ENCODE results near the gene TFE3. TPM values are rescaled to one million over a fixed set of nuclear protein-coding genes. Genes with fewer than 3 reads are reported as not detected.

The TFE3 gene
- total RNA-seq, 1 experiment from 2014 or later, result 46.4 TPM

DNA sequence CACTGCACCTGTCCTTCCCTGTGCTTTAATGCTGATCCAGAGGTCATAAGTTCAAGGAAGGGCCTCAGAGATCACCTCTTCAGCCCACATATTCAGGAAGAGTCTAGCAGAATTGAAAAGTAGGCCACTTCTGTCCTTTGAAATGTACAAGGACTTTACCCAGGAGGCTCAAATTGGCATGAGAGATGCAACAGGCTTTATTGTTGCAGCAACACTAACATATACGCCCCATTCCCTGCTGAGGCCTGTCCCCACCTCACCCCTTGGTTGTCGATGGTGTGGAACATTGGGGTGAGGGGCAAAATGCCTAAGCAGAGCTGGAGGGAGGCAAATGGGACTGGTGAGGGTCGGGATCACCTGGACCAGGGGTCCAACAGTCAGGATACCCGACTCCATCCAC is 27.8 kb upstream of the TFE3 start:
- Mint-ChIP-seq H3K4me1 (peaks cover 11% of the 10 kb centered on the region), H3K36me3 (no peaks in the 10 kb centered on the region), H3K4me3 (no peak overlapping the region), H3K27ac (no peak overlapping the region), H3K9me3 (no peaks in the 10 kb centered on the region), H3K27me3 (ENCODE audit: low read depth) (no peaks in the 10 kb centered on the region)
- ATAC-seq (no peak), DNase-seq (ENCODE audit: low spot score) (no peak)
- TF ChIP-seq MYBL2 (CRISPR knock-in tag; IDR thresholded peaks at IDR 0.05) (no peak), RORB (CRISPR knock-in tag; IDR thresholded peaks at IDR 0.05) (no peak)
- TF ChIP-seq, protein P1, sequence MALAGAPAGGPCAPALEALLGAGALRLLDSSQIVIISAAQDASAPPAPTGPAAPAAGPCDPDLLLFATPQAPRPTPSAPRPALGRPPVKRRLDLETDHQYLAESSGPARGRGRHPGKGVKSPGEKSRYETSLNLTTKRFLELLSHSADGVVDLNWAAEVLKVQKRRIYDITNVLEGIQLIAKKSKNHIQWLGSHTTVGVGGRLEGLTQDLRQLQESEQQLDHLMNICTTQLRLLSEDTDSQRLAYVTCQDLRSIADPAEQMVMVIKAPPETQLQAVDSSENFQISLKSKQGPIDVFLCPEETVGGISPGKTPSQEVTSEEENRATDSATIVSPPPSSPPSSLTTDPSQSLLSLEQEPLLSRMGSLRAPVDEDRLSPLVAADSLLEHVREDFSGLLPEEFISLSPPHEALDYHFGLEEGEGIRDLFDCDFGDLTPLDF (CRISPR knock-in tag; IDR thresholded peaks at IDR 0.05), result no peak
- ChIA-PET POLR2A (interaction anchor here (0.6 kb wide), 1 partner anchor 917 kb away, joined by 4 read pairs; no protein-coding TSS in a partner anchor), CTCF (no interaction called here)

DNA sequence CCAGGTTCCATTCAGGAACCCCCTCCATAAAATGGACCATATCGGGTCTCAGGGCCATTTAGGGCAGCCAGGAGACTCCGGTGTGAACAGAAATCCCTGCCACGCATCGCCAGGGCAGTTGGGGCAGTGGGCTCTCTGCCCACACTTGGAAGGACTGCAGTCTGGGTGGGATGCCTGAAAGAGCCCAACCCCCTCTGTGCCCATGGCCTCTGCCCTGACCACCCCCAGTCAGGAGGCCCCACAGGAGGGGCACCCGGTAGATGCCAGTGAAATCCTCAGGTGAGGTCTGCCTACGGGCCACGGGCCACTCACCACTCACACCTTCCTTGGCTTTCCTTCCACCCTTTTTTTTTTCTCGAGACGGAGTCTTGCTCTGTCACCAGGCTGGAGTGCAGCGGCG is 25.9 kb upstream of the TFE3 start:
- CTCF ChIA-PET, result no interaction called here
- no peak overlapping the region for H3K4me3 Mint-ChIP-seq
- DNase-seq (ENCODE audit: low spot score) (no peak), ATAC-seq (no peak)
- H3K27ac Mint-ChIP-seq, result no peak overlapping the region
- H3K27me3 Mint-ChIP-seq (ENCODE audit: low read depth), result no peaks in the 10 kb centered on the region
- no peaks in the 10 kb centered on the region for H3K36me3 Mint-ChIP-seq
- H3K9me3 Mint-ChIP-seq, result no peaks in the 10 kb centered on the region
- TF ChIP-seq SOX15 (CRISPR knock-in tag; IDR thresholded peaks at IDR 0.05), result no peak
- no peak for TF ChIP-seq NFATC4 (CRISPR knock-in tag; IDR thresholded peaks at IDR 0.05)
- TF ChIP-seq, protein P2, sequence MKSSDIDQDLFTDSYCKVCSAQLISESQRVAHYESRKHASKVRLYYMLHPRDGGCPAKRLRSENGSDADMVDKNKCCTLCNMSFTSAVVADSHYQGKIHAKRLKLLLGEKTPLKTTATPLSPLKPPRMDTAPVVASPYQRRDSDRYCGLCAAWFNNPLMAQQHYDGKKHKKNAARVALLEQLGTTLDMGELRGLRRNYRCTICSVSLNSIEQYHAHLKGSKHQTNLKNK (CRISPR knock-in tag; IDR thresholded peaks at IDR 0.05), result no peak
- TF ChIP-seq KAT7 (CRISPR knock-in tag; IDR thresholded peaks at IDR 0.05; ENCODE audit: borderline replicate concordance), result no peak
- TF ChIP-seq, protein P3, sequence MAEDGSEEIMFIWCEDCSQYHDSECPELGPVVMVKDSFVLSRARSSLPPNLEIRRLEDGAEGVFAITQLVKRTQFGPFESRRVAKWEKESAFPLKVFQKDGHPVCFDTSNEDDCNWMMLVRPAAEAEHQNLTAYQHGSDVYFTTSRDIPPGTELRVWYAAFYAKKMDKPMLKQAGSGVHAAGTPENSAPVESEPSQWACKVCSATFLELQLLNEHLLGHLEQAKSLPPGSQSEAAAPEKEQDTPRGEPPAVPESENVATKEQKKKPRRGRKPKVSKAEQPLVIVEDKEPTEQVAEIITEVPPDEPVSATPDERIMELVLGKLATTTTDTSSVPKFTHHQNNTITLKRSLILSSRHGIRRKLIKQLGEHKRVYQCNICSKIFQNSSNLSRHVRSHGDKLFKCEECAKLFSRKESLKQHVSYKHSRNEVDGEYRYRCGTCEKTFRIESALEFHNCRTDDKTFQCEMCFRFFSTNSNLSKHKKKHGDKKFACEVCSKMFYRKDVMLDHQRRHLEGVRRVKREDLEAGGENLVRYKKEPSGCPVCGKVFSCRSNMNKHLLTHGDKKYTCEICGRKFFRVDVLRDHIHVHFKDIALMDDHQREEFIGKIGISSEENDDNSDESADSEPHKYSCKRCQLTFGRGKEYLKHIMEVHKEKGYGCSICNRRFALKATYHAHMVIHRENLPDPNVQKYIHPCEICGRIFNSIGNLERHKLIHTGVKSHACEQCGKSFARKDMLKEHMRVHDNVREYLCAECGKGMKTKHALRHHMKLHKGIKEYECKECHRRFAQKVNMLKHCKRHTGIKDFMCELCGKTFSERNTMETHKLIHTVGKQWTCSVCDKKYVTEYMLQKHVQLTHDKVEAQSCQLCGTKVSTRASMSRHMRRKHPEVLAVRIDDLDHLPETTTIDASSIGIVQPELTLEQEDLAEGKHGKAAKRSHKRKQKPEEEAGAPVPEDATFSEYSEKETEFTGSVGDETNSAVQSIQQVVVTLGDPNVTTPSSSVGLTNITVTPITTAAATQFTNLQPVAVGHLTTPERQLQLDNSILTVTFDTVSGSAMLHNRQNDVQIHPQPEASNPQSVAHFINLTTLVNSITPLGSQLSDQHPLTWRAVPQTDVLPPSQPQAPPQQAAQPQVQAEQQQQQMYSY (CRISPR knock-in tag; IDR thresholded peaks at IDR 0.05), result no peak
- POLR2A ChIA-PET, result no interaction called here
- peaks cover 11% of the 10 kb centered on the region for H3K4me1 Mint-ChIP-seq

- H3K4me1 Mint-ChIP-seq, result peaks cover 6% of the 10 kb centered on the region; the same call in 1 of the 2 replicates
- no peaks in the 10 kb centered on the region for H3K27me3 Mint-ChIP-seq (ENCODE audit: low read depth)
- CTCF ChIA-PET, result no interaction called here
- H3K36me3 Mint-ChIP-seq, result no peaks in the 10 kb centered on the region
- H3K9me3 Mint-ChIP-seq, result no peaks in the 10 kb centered on the region
- ATAC-seq, result no peak
- TF ChIP-seq, protein P4, sequence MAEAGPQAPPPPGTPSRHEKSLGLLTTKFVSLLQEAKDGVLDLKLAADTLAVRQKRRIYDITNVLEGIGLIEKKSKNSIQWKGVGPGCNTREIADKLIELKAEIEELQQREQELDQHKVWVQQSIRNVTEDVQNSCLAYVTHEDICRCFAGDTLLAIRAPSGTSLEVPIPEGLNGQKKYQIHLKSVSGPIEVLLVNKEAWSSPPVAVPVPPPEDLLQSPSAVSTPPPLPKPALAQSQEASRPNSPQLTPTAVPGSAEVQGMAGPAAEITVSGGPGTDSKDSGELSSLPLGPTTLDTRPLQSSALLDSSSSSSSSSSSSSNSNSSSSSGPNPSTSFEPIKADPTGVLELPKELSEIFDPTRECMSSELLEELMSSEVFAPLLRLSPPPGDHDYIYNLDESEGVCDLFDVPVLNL (CRISPR knock-in tag; IDR thresholded peaks at IDR 0.05; ENCODE audit: borderline replicate concordance, low read depth), result no peak
- no peak for TF ChIP-seq ZNF423 (CRISPR knock-in tag; IDR thresholded peaks at IDR 0.05)
- no peak for TF ChIP-seq OVOL2 (CRISPR knock-in tag; IDR thresholded peaks at IDR 0.05; ENCODE audit: borderline replicate concordance)
- no peak for TF ChIP-seq FOXP1 (CRISPR knock-in tag; IDR thresholded peaks at IDR 0.05; ENCODE audit: borderline replicate concordance)
- no peak for TF ChIP-seq ATF3 (CRISPR knock-in tag; conservative IDR thresholded peaks at IDR 0.05)
- no peak for TF ChIP-seq TP53 (CRISPR knock-in tag; IDR thresholded peaks at IDR 0.05)
- TF ChIP-seq CBFB (CRISPR knock-in tag; IDR thresholded peaks at IDR 0.05; ENCODE audit: low read depth), result no peak
- TF ChIP-seq, protein P5, sequence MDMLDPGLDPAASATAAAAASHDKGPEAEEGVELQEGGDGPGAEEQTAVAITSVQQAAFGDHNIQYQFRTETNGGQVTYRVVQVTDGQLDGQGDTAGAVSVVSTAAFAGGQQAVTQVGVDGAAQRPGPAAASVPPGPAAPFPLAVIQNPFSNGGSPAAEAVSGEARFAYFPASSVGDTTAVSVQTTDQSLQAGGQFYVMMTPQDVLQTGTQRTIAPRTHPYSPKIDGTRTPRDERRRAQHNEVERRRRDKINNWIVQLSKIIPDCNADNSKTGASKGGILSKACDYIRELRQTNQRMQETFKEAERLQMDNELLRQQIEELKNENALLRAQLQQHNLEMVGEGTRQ (CRISPR knock-in tag; IDR thresholded peaks at IDR 0.05), result no peak
- TF ChIP-seq NR1H2 (CRISPR knock-in tag; IDR thresholded peaks at IDR 0.05), result no peak
- no peak for DNase-seq (ENCODE audit: low spot score)
- H3K4me3 Mint-ChIP-seq, result no peak overlapping the region
- no peak overlapping the region for H3K27ac Mint-ChIP-seq
- POLR2A ChIA-PET, result no interaction called here
These were observed 24.3 kb upstream of the TFE3 start for GRCh38 chrX:49067285-49068120.
